H1 (cell line): ENCODE results near the gene CGB2. TPM values are rescaled to one million over a fixed set of nuclear protein-coding genes. Genes with fewer than 3 reads are reported as not detected.

Source experiments
- POLR2AphosphoS5 ChIP-seq: IDR thresholded peaks from 2 replicates; pipeline ENCODE4 v1.6.1; 2011; ENCODE audit warnings: low read depth, low read length
- polyA plus RNA-seq, 7 experiments: library from polyadenylated mRNA; depleted of rRNA in 3 of 7; stranded (reverse) in 5 of 7; unstranded in 2 of 7; fragments of >200 nt in 5 of 7; fragments of 200-250 nt in 2 of 7; gene quantifications; 1 replicate in 5 of 7; 2 replicates in 1 of 7; 4 replicates in 1 of 7; pipeline versions ENCODE4 v1.2.1 to v1.2.3, GENCODE V29; 2011 to 2013; ENCODE audit warnings: missing spikeins in 2 of 7, mixed read lengths in 2 of 7
- total RNA-seq: library from RNA; stranded (reverse); fragmentation: NEBNext Ultra II Directional; extraction: Animal tissue kit (Norgen Biotek cat#: 25700); gene quantifications from 2 replicates; pipeline ENCODE4 v1.2.1, GENCODE V29; 2021

The CGB2 gene
- total and polyA plus RNA-seq, 2 of the 8 experiments (the other 6 are each of a cell fraction or from before 2014, with no cell fraction given) = 0.71 to 3.2 TPM

GRCh38 chr19:49065905-49066512 lies 34.3 kb downstream of the CGB2 start (continued):
- no peak for TF ChIP-seq POLR2AphosphoS5
